Stomach (tissue), 9 donors: Measurements from ENCODE around the gene PPP6C. TPM values are rescaled to one million over a fixed set of nuclear protein-coding genes. Genes with fewer than 3 reads are reported as not detected.
"Not testable (repeated sequence)": the region's sequence is repeated elsewhere in the genome, so short reads cannot be mapped to it uniquely, and the experiment has no call there.

Source experiments
- DNase-seq, 2 donors: peaks; one replicate each; pipeline versions ENCODE4 v3.0.0 to v3.0.0-alpha.2; 2013 to 2019
- H3K27ac ChIP-seq, 5 donors: fragments of 200-600 bp in 4 of 5; sonication (generic) in 4 of 5; one replicate each; pipeline ENCODE4 v1.5.1; 2013 to 2019; ENCODE audit warnings: mild to moderate bottlenecking in 1 of 5, moderate library complexity in 1 of 5
- H3K27me3 ChIP-seq, 3 donors: fragments of 200-600 bp; sonication (generic); one replicate each; pipeline ENCODE4 v1.5.1; 2017 to 2019; ENCODE audit warnings: mixed run types in 1 of 3
- H3K36me3 ChIP-seq, 4 donors: fragments of 200-600 bp; sonication (generic); 1 replicate in 3 of 4; 2 replicates in 1 of 4; pipeline ENCODE4 v1.5.1; 2016 to 2019
- H3K4me1 ChIP-seq, 4 donors: fragments of 200-600 bp; sonication (generic); one replicate each; pipeline ENCODE4 v1.5.1; 2016 to 2019
- H3K4me3 ChIP-seq, 4 donors: fragments of 200-600 bp; sonication (generic) in 3 of 4; one replicate each; pipeline ENCODE4 v1.5.1; 2016 to 2019; ENCODE audit warnings: mild to moderate bottlenecking in 1 of 4
- H3K9me3 ChIP-seq, 4 donors: fragments of 200-600 bp; sonication (generic); one replicate each; pipeline ENCODE4 v1.5.1; 2016 to 2019
- CTCF ChIP-seq, 7 experiments: fragments of 450-650 bp in 4 of 7; fragments of 200-600 bp in 3 of 7; sonication (generic) in 3 of 7; IDR thresholded peaks; one replicate each; pipeline ENCODE4 v1.5.1; 2016 to 2019; ENCODE audit warnings: antibody characterized with exemption in 7 of 7, control low read depth in 2 of 7, mild to moderate bottlenecking in 1 of 7
- EP300 ChIP-seq: sonication (generic); formaldehyde crosslinking; IDR thresholded peaks from one replicate; pipeline ENCODE4 v1.6.1; 2017; ENCODE audit warnings: antibody characterized with exemption
- POLR2A ChIP-seq, 4 donors: fragments of 450-650 bp; IDR thresholded peaks; one replicate each; pipeline ENCODE4 v1.6.1; 2016; ENCODE audit warnings: antibody characterized with exemption in 4 of 4, control low read depth in 2 of 4, mild to moderate bottlenecking in 1 of 4, moderate library complexity in 1 of 4
- POLR2AphosphoS5 ChIP-seq, 3 donors: sonication (generic); formaldehyde crosslinking; IDR thresholded peaks; one replicate each; pipeline ENCODE4 v1.6.1; 2016; ENCODE audit warnings: antibody characterized with exemption in 3 of 3
- WGBS, 5 donors: extraction: QIAGEN DNeasy Blood & Tissue Kit in 3 of 5; methylation state at CpG; one replicate each; pipeline versions ENCODE4 v1.1.5 to v1.1.7; 2013 to 2018; 5-methylcytosine and 5-hydroxymethylcytosine counted together
- intact Hi-C: fragments of 100-400 bp; cut with DNase I; formaldehyde crosslinking; loops from one replicate; pipeline ENCODE4 v1.15.1; 2023; ENCODE audit warnings: low total_unique reads
- polyA plus RNA-seq, 3 donors: library from polyadenylated mRNA; stranded (reverse); fragments of 200-250 nt; gene quantifications; one replicate each; pipeline ENCODE4 v1.2.3, GENCODE V29; 2013
- total RNA-seq, 5 donors: library from RNA; depleted of rRNA; stranded (reverse); fragments of >200 nt; gene quantifications; one replicate each; pipeline versions ENCODE4 v1.1.0 to v1.2.3, GENCODE V29; 2014 to 2016
- donor health status: healthy with polysubstance abuse.
- donor health status: Bipolar disorder and iron deficiency.
- donor health status: healthy.

PPP6C gene
- total and polyA plus RNA-seq, 8 donors, result 4.6 to 62.0 (median 26.3) TPM

DNA sequence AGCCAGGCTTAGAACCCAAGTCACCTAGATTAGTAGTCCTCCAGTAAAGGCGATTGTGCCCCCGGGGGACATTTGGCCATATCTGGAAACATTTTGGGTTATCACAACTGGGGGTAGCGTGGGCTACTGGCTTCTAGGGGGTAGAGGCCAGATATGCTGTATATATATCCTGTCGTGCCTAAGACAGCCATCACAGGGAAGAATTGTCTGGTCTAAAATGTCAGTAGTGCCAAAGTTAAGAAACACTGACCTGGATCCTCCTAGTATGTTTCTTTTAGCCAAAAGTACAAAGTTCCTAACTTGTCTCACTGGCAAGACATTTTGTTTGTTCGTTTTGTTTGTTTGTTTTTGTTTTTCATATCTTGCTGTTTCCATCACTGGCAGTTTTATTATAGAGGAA lies 24.6 kb upstream of the PPP6C start:
- intact Hi-C loops, result no loop called here
- peaks cover 4 to 70% (median 63%) of the 10 kb centered on the region in 4 donors for H3K36me3 ChIP-seq
- WGBS, 5 donors, result 80 to 91% (median 84%) methylated on average over 5 of the region's 5 CpGs

DNA sequence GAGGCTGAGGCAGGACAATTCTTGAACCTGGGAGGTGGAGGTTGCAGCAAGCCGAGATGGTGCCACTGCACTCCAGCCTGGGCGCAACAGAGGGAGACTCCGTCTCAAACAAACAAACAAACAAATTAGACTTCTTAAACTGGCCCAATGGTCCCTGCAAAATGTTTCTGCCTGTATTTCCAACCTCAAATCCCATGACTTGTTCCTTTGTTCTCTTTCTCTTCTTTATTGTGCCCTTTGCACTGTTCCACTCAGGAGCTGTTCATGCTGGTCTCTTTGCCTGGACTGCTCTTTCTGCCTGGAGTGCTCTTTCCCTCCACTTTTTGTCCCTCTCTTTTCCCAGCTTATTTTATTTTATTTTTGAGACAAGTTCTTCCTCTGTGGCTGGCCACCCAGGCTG lies 14.9 kb upstream of the PPP6C start:
- intact Hi-C loops, result no loop called here

More for the DNA sequence above, 24.6 kb upstream of the PPP6C start:
- H3K4me1 ChIP-seq, result no peaks in the 10 kb centered on the region
- H3K9me3 ChIP-seq, result no peaks in the 10 kb centered on the region
- no peak for DNase-seq
- TF ChIP-seq CTCF (IDR thresholded peaks at IDR 0.05) (no peak), EP300 (no peak), POLR2A (IDR thresholded peaks at IDR 0.05) (no peak), POLR2AphosphoS5 (IDR thresholded peaks at IDR 0.05) (no peak)
- no peak overlapping the region for H3K27ac ChIP-seq
- H3K4me3 ChIP-seq, result no peak overlapping the region
- H3K27me3 ChIP-seq, result no peaks in the 10 kb centered on the region

DNA sequence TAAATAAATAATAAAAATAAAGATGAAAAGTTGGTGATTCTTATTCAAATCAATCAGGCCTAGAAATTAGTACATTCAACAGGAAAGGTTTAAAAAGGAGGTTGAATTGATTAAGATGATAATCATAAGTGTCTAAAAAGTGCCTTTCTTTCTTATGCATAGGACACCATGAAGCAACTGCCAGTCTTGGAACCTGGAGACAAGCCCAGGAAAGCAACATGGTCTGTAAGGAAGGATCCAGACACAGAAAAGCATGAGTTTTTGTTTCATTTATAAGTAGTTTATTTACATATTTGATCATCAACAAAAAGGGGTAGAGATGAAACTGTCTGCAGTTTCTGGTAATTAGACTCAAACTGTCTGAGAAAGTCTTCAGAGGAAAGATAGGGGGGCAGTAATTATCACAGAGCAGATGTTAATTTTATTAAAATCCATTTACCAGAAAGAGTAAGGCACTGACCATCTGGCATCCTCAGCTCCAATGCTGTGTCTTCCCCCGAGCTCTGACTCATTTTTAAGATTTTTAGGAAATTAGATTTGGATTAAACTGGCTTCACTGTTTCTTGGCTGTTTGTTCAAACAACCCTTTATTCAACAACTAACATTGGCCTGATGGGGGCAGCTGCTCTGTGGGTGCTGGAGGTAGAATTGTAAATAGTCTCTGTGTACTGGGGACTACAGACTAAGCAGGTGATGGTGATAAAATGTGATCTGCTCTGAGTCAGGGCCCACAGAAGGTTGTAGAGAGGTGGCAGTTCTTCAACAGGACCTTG lies 13.4 kb upstream of the PPP6C start:
- intact Hi-C loops, result no loop called here
- H3K4me3 ChIP-seq, result no peak overlapping the region
- H3K4me1 ChIP-seq, result peaks cover 0 to 23% (median 21%) of the 10 kb centered on the region in 4 donors
- no peaks in the 10 kb centered on the region for H3K9me3 ChIP-seq
- DNase-seq, result peak in 1 of 2 donors; percentile 43
- peaks cover 14 to 51% (median 48%) of the 10 kb centered on the region in 4 donors for H3K36me3 ChIP-seq
- no peak overlapping the region for H3K27ac ChIP-seq
- TF ChIP-seq POLR2AphosphoS5 (IDR thresholded peaks at IDR 0.05) (no peak), EP300 (no peak), CTCF (IDR thresholded peaks at IDR 0.05) (no peak), POLR2A (IDR thresholded peaks at IDR 0.05) (no peak)
- WGBS, 5 donors, result 64 to 96% (median 82%) methylated on average over 1 of the region's 1 CpG
- H3K27me3 ChIP-seq, result no peaks in the 10 kb centered on the region

More for the DNA sequence above, 14.9 kb upstream of the PPP6C start:
- H3K4me1 ChIP-seq, result peaks cover 0 to 18% (median 15%) of the 10 kb centered on the region in 4 donors
- H3K36me3 ChIP-seq, result peaks cover 14 to 65% (median 63%) of the 10 kb centered on the region in 4 donors
- H3K4me3 ChIP-seq, result no peak overlapping the region
- DNase-seq, result no peak
- no peaks in the 10 kb centered on the region for H3K27me3 ChIP-seq
- H3K27ac ChIP-seq, result no peak overlapping the region
- no peaks in the 10 kb centered on the region for H3K9me3 ChIP-seq
- TF ChIP-seq POLR2A (IDR thresholded peaks at IDR 0.05) (no peak), POLR2AphosphoS5 (IDR thresholded peaks at IDR 0.05) (no peak)
- WGBS, 5 donors, result 70 to 100% (median 98%) methylated on average over 3 of the region's 3 CpGs

DNA sequence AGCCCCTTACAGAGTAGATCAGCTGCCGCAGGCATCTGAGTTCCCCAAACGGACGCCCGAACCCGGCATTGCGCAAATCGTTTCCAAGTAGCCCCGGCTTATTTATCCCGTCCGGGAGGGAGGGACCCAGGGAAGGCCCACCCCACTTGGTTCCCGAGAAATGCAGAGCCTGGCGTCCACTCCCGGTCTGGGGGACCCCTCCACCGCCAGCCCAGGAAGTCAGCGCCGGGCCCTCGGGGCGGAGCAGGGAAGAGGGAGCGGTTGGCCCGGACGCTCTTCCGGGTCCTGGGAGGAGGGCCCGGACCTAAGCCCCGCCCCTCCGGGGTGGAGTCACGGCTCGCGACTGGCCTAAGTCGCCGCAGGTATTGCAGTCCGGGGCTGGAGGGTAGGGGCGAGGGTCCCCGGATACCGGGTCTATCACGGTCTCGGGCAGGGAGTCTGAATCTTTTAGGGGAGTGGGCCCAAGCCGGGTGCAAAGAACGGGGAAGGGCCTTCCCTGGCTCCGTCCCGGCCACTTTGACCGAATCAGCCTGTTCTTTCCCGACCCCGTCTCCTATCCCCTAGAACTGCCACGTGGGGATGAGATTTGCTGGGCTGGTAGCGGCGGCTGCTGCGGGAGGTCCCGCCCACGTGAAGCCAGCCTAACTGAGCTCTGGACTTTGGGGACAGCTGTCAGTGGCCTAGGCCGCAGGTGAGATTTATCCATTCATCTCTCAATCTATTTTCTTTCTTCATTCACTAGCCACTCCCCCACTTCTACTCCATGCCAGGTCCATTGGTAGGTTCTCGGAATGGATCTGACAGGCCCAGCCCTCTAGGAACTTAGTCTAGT lies 10.8 kb upstream of the PPP6C start, which contains the start of gene RABEPK:
Gene RABEPK (plus strand): TSS at position 327 of the 832 bp plus-strand sequence. CDS start 2,472 bp downstream, outside the sequence.
- no peaks in the 10 kb centered on the region for H3K9me3 ChIP-seq
- peak within 1 kb of the TSS; percentile 88 to 97 (median 92) for H3K27ac ChIP-seq
- peaks cover 0 to 25% (median 22%) of the 10 kb centered on the region in 4 donors for H3K36me3 ChIP-seq
- H3K4me3 ChIP-seq, result peak within 1 kb of the TSS; percentile 65 to 75 (median 71)
- peaks cover 0 to 23% (median 21%) of the 10 kb centered on the region in 4 donors for H3K4me1 ChIP-seq
- peak; percentile 94 to 98 for DNase-seq
- intact Hi-C loops, result no loop called here
- TF ChIP-seq POLR2AphosphoS5 (IDR thresholded peaks at IDR 0.05) (peak; percentile 70 to 93 (median 91)), POLR2A (IDR thresholded peaks at IDR 0.05) (peak in 1 of 4 donors; percentile 34), EP300 (no peak)
- no peaks in the 10 kb centered on the region for H3K27me3 ChIP-seq
- 0 to 1% (median 0%) methylated on average over 26 to 51 of the region's 51 CpGs for WGBS, 5 donors

DNA sequence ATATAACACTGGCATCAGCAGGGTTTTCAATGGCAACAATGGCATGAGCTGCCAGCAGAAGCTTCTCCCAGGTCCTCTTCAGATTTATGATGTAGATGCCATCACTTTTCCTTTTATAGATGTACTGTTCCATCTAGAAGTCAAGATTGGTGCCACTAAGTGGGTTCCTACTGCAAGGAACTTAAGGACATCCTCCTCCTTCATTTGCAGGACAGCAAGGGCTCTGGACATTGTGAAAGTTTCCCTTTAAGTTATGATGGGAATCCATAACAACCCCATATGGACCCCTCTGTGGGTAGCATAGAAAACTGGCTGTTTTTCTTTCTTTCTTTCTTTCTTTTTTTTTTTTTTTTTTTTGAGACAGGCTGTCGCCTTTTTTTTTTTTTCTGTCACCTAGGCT lies 6.0 kb upstream of the PPP6C start:
- H3K27me3 ChIP-seq, H3K9me3 ChIP-seq, intact Hi-C loops, H3K4me3 ChIP-seq, DNase-seq, H3K36me3 ChIP-seq, H3K27ac ChIP-seq: not testable (repeated sequence)
- peaks cover 3 to 15% (median 12%) of the 10 kb centered on the region in 4 donors for H3K4me1 ChIP-seq
- WGBS, 5 donors, result 60 to 100% (median 90%) methylated on average over 1 of the region's 1 CpG; no CpG with 5 or more reads in 1 of the 5 donors

GRCh38 chr9:125194466-125194865 lies 4.9 kb upstream of the PPP6C start:
- 88 to 94% (median 90%) methylated on average over 5 of the region's 5 CpGs for WGBS, 5 donors
- H3K36me3 ChIP-seq, H3K27ac ChIP-seq, H3K4me3 ChIP-seq, H3K27me3 ChIP-seq, intact Hi-C loops, DNase-seq, H3K9me3 ChIP-seq: not testable (repeated sequence)
- peaks cover 6 to 19% (median 16%) of the 10 kb centered on the region in 4 donors for H3K4me1 ChIP-seq
